Vagina (tissue), 2 donors: ENCODE results near the gene PLEKHM3.

ENCODE experiments used
- CTCF ChIP-seq, 3 experiments: fragments of 450-650 bp in 2 of 3; fragments of 200-600 bp in 1 of 3; sonication (generic) in 1 of 3; IDR thresholded peaks; one replicate each; pipeline ENCODE4 v1.5.1; 2017 to 2019; ENCODE audit warnings: antibody characterized with exemption in 3 of 3, mild to moderate bottlenecking in 2 of 3, moderate library complexity in 2 of 3
- POLR2AphosphoS5 ChIP-seq, 2 donors: sonication (generic); formaldehyde crosslinking; IDR thresholded peaks; one replicate each; pipeline ENCODE4 v1.9.0; 2017; ENCODE audit warnings: antibody characterized with exemption in 2 of 2, mild to moderate bottlenecking in 2 of 2, low read depth in 1 of 2; ENCODE audit not compliant: insufficient read depth in 1 of 2

GRCh38 chr2:207934720-207935119 lies 90.6 kb downstream of the PLEKHM3 start:
- TF ChIP-seq POLR2AphosphoS5 (IDR thresholded peaks at IDR 0.05; ENCODE audit: insufficient read depth in 1 of 2, low read depth in 1 of 2): no peak
- TF ChIP-seq CTCF (IDR thresholded peaks at IDR 0.05): no peak
